Lower leg skin (tissue), 3 donors: Measurements from ENCODE around the gene PACRG.

Experiments used
- CTCF ChIP-seq, 3 donors: fragments of 450-650 bp; IDR thresholded peaks; one replicate each; pipeline ENCODE4 v1.5.1; 2016; ENCODE audit warnings: antibody characterized with exemption in 3 of 3, mild to moderate bottlenecking in 3 of 3, moderate library complexity in 2 of 3
- POLR2A ChIP-seq, 2 donors: fragments of 450-650 bp; IDR thresholded peaks; one replicate each; pipeline ENCODE4 v1.6.1; 2016 to 2017; ENCODE audit warnings: antibody characterized with exemption in 2 of 2, mild to moderate bottlenecking in 1 of 2, moderate library complexity in 1 of 2

GRCh38 chr6:162941128-162941527 is 213.4 kb downstream of the PACRG start:
- TF ChIP-seq CTCF (IDR thresholded peaks at IDR 0.05) (no peak), POLR2A (IDR thresholded peaks at IDR 0.05) (no peak)
